ENCODE data around the gene SIK3. TPM values are rescaled to one million over a fixed set of nuclear protein-coding genes. Genes with fewer than 3 reads are reported as not detected.

The SIK3 gene
- total RNA-seq, 1 experiment from 2014 or later, result 33.3 TPM

- Mint-ChIP-seq H3K4me3 (ENCODE audit: unreplicated experiment) (no peak overlapping the region), H3K9me3 (ENCODE audit: unreplicated experiment) (no peaks in the 10 kb centered on the region), H3K4me1 (ENCODE audit: insufficient read depth, unreplicated experiment) (peaks cover 33% of the 10 kb centered on the region), H3K36me3 (ENCODE audit: insufficient read depth, unreplicated experiment) (no peaks in the 10 kb centered on the region), H3K27me3 (ENCODE audit: insufficient read depth, unreplicated experiment) (no peaks in the 10 kb centered on the region), H3K27ac (ENCODE audit: low read depth, unreplicated experiment) (peak overlapping the region; percentile 46)
- intact Hi-C loops (cut with micrococcal nuclease), result no loop called here
- TF ChIP-seq, protein P1, sequence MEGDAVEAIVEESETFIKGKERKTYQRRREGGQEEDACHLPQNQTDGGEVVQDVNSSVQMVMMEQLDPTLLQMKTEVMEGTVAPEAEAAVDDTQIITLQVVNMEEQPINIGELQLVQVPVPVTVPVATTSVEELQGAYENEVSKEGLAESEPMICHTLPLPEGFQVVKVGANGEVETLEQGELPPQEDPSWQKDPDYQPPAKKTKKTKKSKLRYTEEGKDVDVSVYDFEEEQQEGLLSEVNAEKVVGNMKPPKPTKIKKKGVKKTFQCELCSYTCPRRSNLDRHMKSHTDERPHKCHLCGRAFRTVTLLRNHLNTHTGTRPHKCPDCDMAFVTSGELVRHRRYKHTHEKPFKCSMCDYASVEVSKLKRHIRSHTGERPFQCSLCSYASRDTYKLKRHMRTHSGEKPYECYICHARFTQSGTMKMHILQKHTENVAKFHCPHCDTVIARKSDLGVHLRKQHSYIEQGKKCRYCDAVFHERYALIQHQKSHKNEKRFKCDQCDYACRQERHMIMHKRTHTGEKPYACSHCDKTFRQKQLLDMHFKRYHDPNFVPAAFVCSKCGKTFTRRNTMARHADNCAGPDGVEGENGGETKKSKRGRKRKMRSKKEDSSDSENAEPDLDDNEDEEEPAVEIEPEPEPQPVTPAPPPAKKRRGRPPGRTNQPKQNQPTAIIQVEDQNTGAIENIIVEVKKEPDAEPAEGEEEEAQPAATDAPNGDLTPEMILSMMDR (IDR thresholded peaks at IDR 0.05; ENCODE audit: unreplicated experiment), result no peak
- BruUV-seq (replicated peaks), result no TSS peak
- CTCF ChIA-PET, result interaction anchor here (1.0 to 1.3 kb wide), 2 partner anchors 28 to 59 kb away, joined by 3 to 4 read pairs; no protein-coding TSS in a partner anchor
- peak; percentile 53 for DNase-seq (ENCODE audit: unreplicated experiment)
- POLR2A ChIA-PET, result interaction anchor here (0.6 to 2.3 kb wide), 18 partner anchors 8 to 94 kb away, joined by 3 to 11 read pairs (median 4); partner anchors contain the start of gene SIK3
These were observed 58.3 kb downstream of the SIK3 start for GRCh38 chr11:117039900-117040299.

DNA sequence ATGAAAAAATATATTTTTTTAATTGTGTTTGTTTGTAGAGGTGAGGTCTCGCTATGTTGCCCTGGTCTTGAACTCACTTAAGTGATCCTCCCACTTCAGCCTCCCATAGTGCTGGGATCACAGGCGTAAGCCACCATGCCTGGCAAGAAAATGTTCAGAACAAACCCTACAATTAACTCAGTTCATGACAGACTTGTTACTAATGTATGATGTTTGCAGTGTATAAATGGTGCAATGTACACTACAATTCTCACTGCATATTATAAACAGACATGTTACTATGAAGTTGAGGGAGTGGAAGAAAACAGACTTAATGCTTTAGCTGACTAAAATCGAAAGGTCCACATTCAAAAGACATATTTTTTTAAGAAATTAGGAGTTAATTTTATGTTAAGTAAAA is 59.0 kb downstream of the SIK3 start:
- no peak for DNase-seq (ENCODE audit: unreplicated experiment)
- H3K27me3 Mint-ChIP-seq (ENCODE audit: insufficient read depth, unreplicated experiment), result no peaks in the 10 kb centered on the region
- BruUV-seq (replicated peaks), result no TSS peak
- TF ChIP-seq, protein P1 (IDR thresholded peaks at IDR 0.05; ENCODE audit: unreplicated experiment), result no peak
- H3K4me1 Mint-ChIP-seq (ENCODE audit: insufficient read depth, unreplicated experiment), result peaks cover 30% of the 10 kb centered on the region
- no peaks in the 10 kb centered on the region for H3K9me3 Mint-ChIP-seq (ENCODE audit: unreplicated experiment)
- H3K4me3 Mint-ChIP-seq (ENCODE audit: unreplicated experiment), result no peak overlapping the region
- CTCF ChIA-PET, result interaction anchor here (0.6 to 1.3 kb wide), 4 partner anchors 15 to 60 kb away, joined by 3 to 4 read pairs (median 4); no protein-coding TSS in a partner anchor
- intact Hi-C loops (cut with micrococcal nuclease), result no loop called here
- POLR2A ChIA-PET, result interaction anchor here (0.9 to 2.3 kb wide), 12 partner anchors 10 to 93 kb away, joined by 3 to 11 read pairs (median 4); no protein-coding TSS in a partner anchor
- H3K27ac Mint-ChIP-seq (ENCODE audit: low read depth, unreplicated experiment), result peak overlapping the region; percentile 46
- no peaks in the 10 kb centered on the region for H3K36me3 Mint-ChIP-seq (ENCODE audit: insufficient read depth, unreplicated experiment)

- BruUV-seq (replicated peaks), result no TSS peak
- H3K27ac Mint-ChIP-seq (ENCODE audit: low read depth, unreplicated experiment), result no peak overlapping the region
These were observed 60.3 kb downstream of the SIK3 start for GRCh38 chr11:117037975-117038350.

GRCh38 chr11:117037279-117037974 is 60.8 kb downstream of the SIK3 start:
- H3K9me3 Mint-ChIP-seq (ENCODE audit: unreplicated experiment), result no peaks in the 10 kb centered on the region
- no TSS peak for BruUV-seq (replicated peaks)
- peaks cover 30% of the 10 kb centered on the region for H3K4me1 Mint-ChIP-seq (ENCODE audit: insufficient read depth, unreplicated experiment)
- no peaks in the 10 kb centered on the region for H3K36me3 Mint-ChIP-seq (ENCODE audit: insufficient read depth, unreplicated experiment)
- no peak overlapping the region for H3K27ac Mint-ChIP-seq (ENCODE audit: low read depth, unreplicated experiment)
- ChIA-PET POLR2A (interaction anchor here (0.9 kb wide), 1 partner anchor 61 kb away, joined by 3 read pairs; the partner anchor contains the start of gene SIK3), CTCF (no interaction called here)
- no peaks in the 10 kb centered on the region for H3K27me3 Mint-ChIP-seq (ENCODE audit: insufficient read depth, unreplicated experiment)
- TF ChIP-seq, protein P1 (IDR thresholded peaks at IDR 0.05; ENCODE audit: unreplicated experiment), result no peak
- no peak for DNase-seq (ENCODE audit: unreplicated experiment)
- intact Hi-C loops (cut with micrococcal nuclease), result no loop called here
- no peak overlapping the region for H3K4me3 Mint-ChIP-seq (ENCODE audit: unreplicated experiment)

More at GRCh38 chr11:117037975-117038350, 60.3 kb downstream of the SIK3 start:
- intact Hi-C loops (cut with micrococcal nuclease), result no loop called here
- CTCF ChIA-PET, result no interaction called here
- Mint-ChIP-seq H3K9me3 (ENCODE audit: unreplicated experiment) (no peaks in the 10 kb centered on the region), H3K4me1 (ENCODE audit: insufficient read depth, unreplicated experiment) (peaks cover 30% of the 10 kb centered on the region), H3K36me3 (ENCODE audit: insufficient read depth, unreplicated experiment) (no peaks in the 10 kb centered on the region), H3K27me3 (ENCODE audit: insufficient read depth, unreplicated experiment) (no peaks in the 10 kb centered on the region), H3K4me3 (ENCODE audit: unreplicated experiment) (no peak overlapping the region)
- no peak for DNase-seq (ENCODE audit: unreplicated experiment)
- TF ChIP-seq, protein P1 (IDR thresholded peaks at IDR 0.05; ENCODE audit: unreplicated experiment), result no peak
- POLR2A ChIA-PET, result interaction anchor here (0.9 to 1.7 kb wide), 2 partner anchors 52 to 60 kb away, joined by 3 to 4 read pairs; partner anchors contain the start of gene SIK3
